Effector memory CD4-positive, alpha-beta T cell (primary cell): ENCODE results near the gene CSNK1E.

Experiments used
- DNase-seq, 3 donors: peaks; one replicate each; pipeline ENCODE4 v3.0.0-alpha.2; 2020
- H3K27ac ChIP-seq: 2 replicates; pipeline ENCODE4 v1.7.0; 2013; ENCODE audit warnings: mild to moderate bottlenecking, low read length, moderate library complexity; ENCODE audit not compliant: insufficient read depth, poor library complexity, severe bottlenecking
- H3K27me3 ChIP-seq: replicated peaks from 2 replicates; pipeline ENCODE4 v1.7.0; 2013; ENCODE audit warnings: mild to moderate bottlenecking, low read length; ENCODE audit not compliant: insufficient read depth, control insufficient read depth, poor library complexity, severe bottlenecking
- H3K36me3 ChIP-seq: 2 replicates; pipeline ENCODE4 v1.7.0; 2013; ENCODE audit warnings: mild to moderate bottlenecking, low read length, moderate library complexity; ENCODE audit not compliant: control insufficient read depth, insufficient read depth
- H3K4me1 ChIP-seq: 2 replicates; pipeline ENCODE4 v1.7.0; 2013; ENCODE audit warnings: low read length, mild to moderate bottlenecking; ENCODE audit not compliant: control insufficient read depth, insufficient read depth, poor library complexity, severe bottlenecking
- H3K4me3 ChIP-seq: 2 replicates; pipeline ENCODE4 v1.7.0; 2013; ENCODE audit warnings: low read length, low read depth, mild to moderate bottlenecking; ENCODE audit not compliant: insufficient read depth, poor library complexity, severe bottlenecking
- H3K9me3 ChIP-seq: 2 replicates; pipeline ENCODE4 v1.7.0; 2013; ENCODE audit warnings: mild to moderate bottlenecking, low read length, moderate library complexity; ENCODE audit not compliant: control insufficient read depth

CSNK1E gene

GRCh38 chr22:38335077-38335476 lies 17.8 kb upstream of the CSNK1E start:
- Histone ChIP-seq H3K36me3 (no peaks in the 10 kb centered on the region), H3K9me3 (no peaks in the 10 kb centered on the region), H3K27ac (no peak overlapping the region), H3K4me3 (no peak overlapping the region), H3K4me1 (peaks cover 2% of the 10 kb centered on the region), H3K27me3 (peaks cover 10% of the 10 kb centered on the region)
- DNase-seq: no peak

- Histone ChIP-seq H3K27ac (no peak overlapping the region), H3K36me3 (no peaks in the 10 kb centered on the region), H3K4me1 (no peaks in the 10 kb centered on the region), H3K27me3 (no peaks in the 10 kb centered on the region), H3K9me3 (no peaks in the 10 kb centered on the region), H3K4me3 (no peak overlapping the region)
- DNase-seq: no peak
Measured at GRCh38 chr22:38327805-38328204, 10.6 kb upstream of the CSNK1E start.

- H3K4me1 ChIP-seq: no peaks in the 10 kb centered on the region
- no peak overlapping the region for H3K4me3 ChIP-seq
- no peaks in the 10 kb centered on the region for H3K9me3 ChIP-seq
- H3K36me3 ChIP-seq: no peaks in the 10 kb centered on the region
- DNase-seq: no peak
- no peak overlapping the region for H3K27ac ChIP-seq
- H3K27me3 ChIP-seq: no peaks in the 10 kb centered on the region
Measured at GRCh38 chr22:38327396-38327795, 10.2 kb upstream of the CSNK1E start.

GRCh38 chr22:38325587-38325986 lies 8.4 kb upstream of the CSNK1E start:
- no peaks in the 10 kb centered on the region for H3K4me1 ChIP-seq
- no peak for DNase-seq

GRCh38 chr22:38320605-38321402 lies 3.6 kb upstream of the CSNK1E start:
- Histone ChIP-seq H3K27ac (no peak overlapping the region), H3K36me3 (no peaks in the 10 kb centered on the region)
- DNase-seq: no peak

More at GRCh38 chr22:38325587-38325986, 8.4 kb upstream of the CSNK1E start:
- Histone ChIP-seq H3K9me3 (no peaks in the 10 kb centered on the region), H3K36me3 (no peaks in the 10 kb centered on the region), H3K27ac (no peak overlapping the region), H3K4me3 (no peak overlapping the region), H3K27me3 (no peaks in the 10 kb centered on the region)

GRCh38 chr22:38318792-38319773 lies 1.9 kb upstream of the CSNK1E start:
- Histone ChIP-seq H3K4me1 (peaks cover 27% of the 10 kb centered on the region), H3K9me3 (no peaks in the 10 kb centered on the region), H3K27me3 (no peaks in the 10 kb centered on the region), H3K4me3 (no peak overlapping the region), H3K36me3 (no peaks in the 10 kb centered on the region), H3K27ac (no peak overlapping the region)
- no peak for DNase-seq

More at GRCh38 chr22:38320605-38321402, 3.6 kb upstream of the CSNK1E start:
- H3K4me1 ChIP-seq: peaks cover 10% of the 10 kb centered on the region
- H3K27me3 ChIP-seq: no peaks in the 10 kb centered on the region
- no peak overlapping the region for H3K4me3 ChIP-seq
- H3K9me3 ChIP-seq: no peaks in the 10 kb centered on the region

GRCh38 chr22:38317995-38318715 lies 922 bp upstream of the CSNK1E start:
- H3K9me3 ChIP-seq: no peaks in the 10 kb centered on the region
- no peaks in the 10 kb centered on the region for H3K27me3 ChIP-seq
- no peaks in the 10 kb centered on the region for H3K36me3 ChIP-seq
- H3K4me3 ChIP-seq: no peak overlapping the region
- DNase-seq: no peak
- H3K27ac ChIP-seq: peak overlapping the region; percentile 92
- peaks cover 35% of the 10 kb centered on the region for H3K4me1 ChIP-seq

- H3K27ac ChIP-seq: peak overlapping the region; percentile 84
- peaks cover 39% of the 10 kb centered on the region for H3K4me1 ChIP-seq
- no peaks in the 10 kb centered on the region for H3K27me3 ChIP-seq
- H3K36me3 ChIP-seq: peaks cover 4% of the 10 kb centered on the region
- no peaks in the 10 kb centered on the region for H3K9me3 ChIP-seq
- DNase-seq: peak; percentile 36 to 48 (median 46)
- H3K4me3 ChIP-seq: peak overlapping the region; percentile 69
Measured at GRCh38 chr22:38316364-38317121, 690 bp downstream of the CSNK1E start.

GRCh38 chr22:38315823-38316363 lies 1.3 kb downstream of the CSNK1E start:
- Histone ChIP-seq H3K27me3 (no peaks in the 10 kb centered on the region), H3K4me1 (peaks cover 44% of the 10 kb centered on the region), H3K36me3 (peaks cover 4% of the 10 kb centered on the region), H3K9me3 (no peaks in the 10 kb centered on the region), H3K4me3 (peak overlapping the region; percentile 69), H3K27ac (peak overlapping the region; percentile 84)
- DNase-seq: no peak
